Endodermal cell (in vitro differentiated cells): ENCODE data around the gene TBC1D3B. TPM values are rescaled to one million over a fixed set of nuclear protein-coding genes. Genes with fewer than 3 reads are reported as not detected.

Experiments
- DNase-seq: peaks from one replicate; pipeline ENCODE4 v3.0.0-alpha.2; 2017
- H3K27ac ChIP-seq: 2 replicates; pipeline ENCODE4 v1.5.1; 2013; ENCODE audit warnings: mild to moderate bottlenecking, low read depth, low read length, moderate library complexity
- H3K27me3 ChIP-seq: 2 replicates; pipeline ENCODE4 v1.6.1; 2013; ENCODE audit warnings: mild to moderate bottlenecking, low read length, moderate library complexity; ENCODE audit not compliant: insufficient read depth, control insufficient read depth, poor library complexity, severe bottlenecking
- H3K36me3 ChIP-seq: 2 replicates; pipeline ENCODE4 v1.7.0; 2013; ENCODE audit warnings: mild to moderate bottlenecking, low read length, moderate library complexity; ENCODE audit not compliant: control insufficient read depth, insufficient read depth
- H3K4me1 ChIP-seq: one replicate; pipeline ENCODE4 v1.7.0; 2013; ENCODE audit warnings: low read length; ENCODE audit not compliant: control insufficient read depth, insufficient read depth
- H3K4me3 ChIP-seq: 2 replicates; pipeline ENCODE4 v1.5.1; 2013; ENCODE audit warnings: mild to moderate bottlenecking, low read length, moderate library complexity
- H3K9ac ChIP-seq: 2 replicates; pipeline ENCODE4 v1.6.1; 2013; ENCODE audit warnings: mild to moderate bottlenecking, low read length, moderate library complexity; ENCODE audit not compliant: poor library complexity, severe bottlenecking; ENCODE audit errors: extremely low read depth
- H3K9me3 ChIP-seq: 2 replicates; pipeline ENCODE4 v1.6.1; 2013; ENCODE audit warnings: mild to moderate bottlenecking, low read length, moderate library complexity; ENCODE audit not compliant: control insufficient read depth
- H3K27ac Mint-ChIP-seq: 2 replicates; pipeline ENCODE4 v1.8.0; 2020; ENCODE audit warnings: mixed read lengths
- H3K27me3 Mint-ChIP-seq: 2 replicates; pipeline ENCODE4 v1.8.0; 2021; ENCODE audit warnings: mild to moderate bottlenecking, mixed read lengths; ENCODE audit not compliant: insufficient read depth
- H3K36me3 Mint-ChIP-seq: 2 replicates; pipeline ENCODE4 v1.8.0; 2020; ENCODE audit warnings: low read depth, mixed read lengths
- H3K4me1 Mint-ChIP-seq: 2 replicates; pipeline ENCODE4 v1.8.0; 2020; ENCODE audit warnings: mixed read lengths
- H3K4me3 Mint-ChIP-seq: 2 replicates; pipeline ENCODE4 v1.8.0; 2020; ENCODE audit warnings: mild to moderate bottlenecking, moderate library complexity, mixed read lengths
- H3K9me3 Mint-ChIP-seq: 2 replicates; pipeline ENCODE4 v1.8.0; 2020; ENCODE audit warnings: mild to moderate bottlenecking, mixed read lengths
- CTCF ChIP-seq: fragments of 200-600 bp; sonication (generic); conservative IDR thresholded peaks from 2 replicates; pipeline ENCODE4 v1.5.0; 2021; ENCODE audit warnings: antibody characterized with exemption, mild to moderate bottlenecking
- WGBS, 2 experiments: methylation state at CpG; one replicate each; pipeline versions ENCODE4 v1.1.5 to v1.1.7; 2013; ENCODE audit warnings: missing lambda C conversion rate in 2 of 2, mixed read lengths in 1 of 2; ENCODE audit not compliant: insufficient coverage in 1 of 2, insufficient read length in 1 of 2; 5-methylcytosine and 5-hydroxymethylcytosine counted together
- total RNA-seq, 2 donors: library from RNA; stranded (reverse); fragmentation: NEBNext Ultra II Directional in 1 of 2; extraction: Animal tissue kit (Norgen Biotek cat#: 25700) in 1 of 2; gene quantifications; 2 replicates in 1 of 2; 3 replicates in 1 of 2; pipeline ENCODE4 v1.2.1, GENCODE V29; 2021

TBC1D3B gene
- total RNA-seq, 2 donors from 2014 or later, result 13.1 to 18.4 TPM

- no peaks in the 10 kb centered on the region for H3K9me3 ChIP-seq
- H3K27ac ChIP-seq, result no peak overlapping the region
- no peak overlapping the region for H3K9ac ChIP-seq
- no peak overlapping the region for H3K4me3 Mint-ChIP-seq
- H3K36me3 Mint-ChIP-seq, result no peaks in the 10 kb centered on the region
- TF ChIP-seq CTCF, result no peak
- H3K9me3 Mint-ChIP-seq, result no peaks in the 10 kb centered on the region
- WGBS, 2 experiments, result 90 to 100% methylated on average over 4 to 5 of the region's 5 CpGs
- H3K4me1 ChIP-seq, result no peaks in the 10 kb centered on the region
- peaks cover 7% of the 10 kb centered on the region for H3K4me1 Mint-ChIP-seq
- no peak overlapping the region for H3K27ac Mint-ChIP-seq
- H3K36me3 ChIP-seq, result no peaks in the 10 kb centered on the region
- no peak overlapping the region for H3K4me3 ChIP-seq
- no peaks in the 10 kb centered on the region for H3K27me3 ChIP-seq
- peak; percentile 3 for DNase-seq
- peaks cover 12% of the 10 kb centered on the region for H3K27me3 Mint-ChIP-seq
Observed at GRCh38 chr17:36144981-36145729, 31.3 kb downstream of the TBC1D3B start.

- Histone ChIP-seq H3K27me3 (no peaks in the 10 kb centered on the region), H3K9ac (no peak overlapping the region), H3K36me3 (no peaks in the 10 kb centered on the region), H3K4me1 (no peaks in the 10 kb centered on the region), H3K9me3 (no peaks in the 10 kb centered on the region), H3K27ac (no peak overlapping the region), H3K4me3 (no peak overlapping the region)
- no peaks in the 10 kb centered on the region for H3K36me3 Mint-ChIP-seq
- H3K4me1 Mint-ChIP-seq, result peaks cover 3% of the 10 kb centered on the region
- peaks cover 8% of the 10 kb centered on the region for H3K27me3 Mint-ChIP-seq
- 92 to 96% methylated on average over 2 of the region's 2 CpGs for WGBS, 2 experiments
- TF ChIP-seq CTCF, result no peak
- no peaks in the 10 kb centered on the region for H3K9me3 Mint-ChIP-seq
- H3K27ac Mint-ChIP-seq, result no peak overlapping the region
- H3K4me3 Mint-ChIP-seq, result no peak overlapping the region
- DNase-seq, result peak; percentile 28
Observed at GRCh38 chr17:36144014-36144413, 32.4 kb downstream of the TBC1D3B start.

- no peaks in the 10 kb centered on the region for H3K9me3 ChIP-seq
- H3K27ac Mint-ChIP-seq, result no peak overlapping the region
- H3K4me3 ChIP-seq, result no peak overlapping the region
- peak; percentile 23 for DNase-seq
- no peaks in the 10 kb centered on the region for H3K27me3 ChIP-seq
- H3K36me3 Mint-ChIP-seq, result no peaks in the 10 kb centered on the region
- no peaks in the 10 kb centered on the region for H3K4me1 ChIP-seq
- H3K4me3 Mint-ChIP-seq, result no peak overlapping the region
- H3K27ac ChIP-seq, result no peak overlapping the region
- H3K36me3 ChIP-seq, result no peaks in the 10 kb centered on the region
- peaks cover 8% of the 10 kb centered on the region for H3K27me3 Mint-ChIP-seq
- no peak for TF ChIP-seq CTCF
- 94 to 95% methylated on average over 4 to 8 of the region's 8 CpGs for WGBS, 2 experiments
- peaks cover 3% of the 10 kb centered on the region for H3K4me1 Mint-ChIP-seq
- H3K9ac ChIP-seq, result no peak overlapping the region
- H3K9me3 Mint-ChIP-seq, result no peaks in the 10 kb centered on the region
Observed at GRCh38 chr17:36142806-36143205, 33.6 kb downstream of the TBC1D3B start.
